OCI-LY1 (cell line): ENCODE measurements around the gene TMA16.

Source experiments
- H2AFZ ChIP-seq: fragments of 200-600 bp; sonication (generic), shearing (Covaris generic); 2 replicates; pipeline ENCODE4 v1.6.0; 2014; ENCODE audit warnings: antibody characterized with exemption, mild to moderate bottlenecking, low read length
- H3F3A ChIP-seq: fragments of 200-600 bp; sonication (generic), shearing (Covaris generic); 2 replicates; pipeline ENCODE4 v1.6.0; 2014; ENCODE audit warnings: mild to moderate bottlenecking, antibody characterized with exemption, low read length, moderate library complexity; ENCODE audit not compliant: insufficient read depth
- H3K27ac ChIP-seq: fragments of 200-600 bp; sonication (generic); 2 replicates; pipeline ENCODE4 v1.5.1; 2014; ENCODE audit warnings: low read length, mixed run types, mild to moderate bottlenecking, low read depth; ENCODE audit not compliant: poor library complexity, severe bottlenecking
- H3K27me3 ChIP-seq: fragments of 200-600 bp; sonication (generic); 2 replicates; pipeline ENCODE4 v1.6.0; 2014; ENCODE audit warnings: antibody characterized with exemption, mild to moderate bottlenecking, low read length, moderate library complexity; ENCODE audit not compliant: insufficient read depth
- H3K36me3 ChIP-seq: fragments of 200-600 bp; sonication (generic); 2 replicates; pipeline ENCODE4 v1.6.1; 2014; ENCODE audit warnings: mild to moderate bottlenecking, antibody characterized with exemption, low read length, moderate library complexity, mixed read lengths; ENCODE audit not compliant: insufficient read depth
- H3K4me1 ChIP-seq: fragments of 200-600 bp; sonication (generic); 2 replicates; pipeline ENCODE4 v1.5.1; 2014; ENCODE audit warnings: mild to moderate bottlenecking, low read length, moderate library complexity; ENCODE audit not compliant: insufficient read depth, severe bottlenecking
- H3K4me2 ChIP-seq: fragments of 200-600 bp; sonication (generic), shearing (Covaris generic); 2 replicates; pipeline ENCODE4 v1.6.1; 2014; ENCODE audit warnings: low read length
- H3K4me3 ChIP-seq: fragments of 200-600 bp; sonication (generic); 2 replicates; pipeline ENCODE4 v1.5.1; 2014; ENCODE audit warnings: low read length, low read depth, mild to moderate bottlenecking, mixed read lengths; ENCODE audit not compliant: poor library complexity, severe bottlenecking
- H3K79me2 ChIP-seq: fragments of 200-600 bp; shearing (Covaris generic); 2 replicates; pipeline ENCODE4 v1.6.1; 2016; ENCODE audit warnings: mixed run types, low read length, mixed read lengths; ENCODE audit not compliant: insufficient read depth
- H3K9ac ChIP-seq: fragments of 200-600 bp; sonication (generic), shearing (Covaris generic); 2 replicates; pipeline ENCODE4 v1.6.1; 2014; ENCODE audit warnings: mild to moderate bottlenecking, low read length, mixed read lengths
- H3K9me2 ChIP-seq: fragments of 200-600 bp; sonication (generic), shearing (Covaris generic); 2 replicates; pipeline ENCODE4 v1.6.1; 2014; ENCODE audit warnings: low read depth, mild to moderate bottlenecking, low read length, mixed read lengths
- H3K9me3 ChIP-seq: fragments of 200-600 bp; shearing (Covaris generic); 2 replicates; pipeline ENCODE4 v1.6.1; 2014; ENCODE audit warnings: low read length, mixed read lengths
- H4K20me1 ChIP-seq: fragments of 200-600 bp; sonication (generic), shearing (Covaris generic); 2 replicates; pipeline ENCODE4 v1.6.0; 2016; ENCODE audit warnings: mild to moderate bottlenecking, low read length; ENCODE audit not compliant: insufficient read depth
- CTCF ChIP-seq: fragments of 200-600 bp; sonication (generic), shearing (Covaris generic); IDR thresholded peaks from 2 replicates; pipeline ENCODE4 v1.5.1; 2017; ENCODE audit warnings: mild to moderate bottlenecking, antibody characterized with exemption, low read length, moderate library complexity, mixed read lengths
- EZH2 ChIP-seq: fragments of 200-600 bp; sonication (generic), shearing (Covaris generic); IDR thresholded peaks from 2 replicates; pipeline ENCODE4 v1.8.0; 2017; ENCODE audit warnings: borderline replicate concordance, mixed run types, mild to moderate bottlenecking, antibody characterized with exemption, low read length, moderate library complexity, mixed read lengths

TMA16 gene

GRCh38 chr4:163495900-163496299 lies 1.4 kb downstream of the TMA16 start:
- Histone ChIP-seq H3K4me3 (peak overlapping the region; percentile 90), H3K4me2 (peak overlapping the region; percentile 95), H3K9me2 (no peaks in the 10 kb centered on the region), H3K9ac (peak overlapping the region; percentile 94), H3K9me3 (no peaks in the 10 kb centered on the region; the same call in 1 of the 2 replicates), H3K27ac (peak overlapping the region; percentile 25), H3K79me2 (peaks cover 62% of the 10 kb centered on the region), H3K4me1 (peaks cover 20% of the 10 kb centered on the region), H2AFZ (no peak overlapping the region), H4K20me1 (no peaks in the 10 kb centered on the region), H3K27me3 (no peaks in the 10 kb centered on the region), H3K36me3 (peaks cover 32% of the 10 kb centered on the region), H3F3A (peaks cover 9% of the 10 kb centered on the region; the same call in 1 of the 2 replicates)
- no peak for TF ChIP-seq EZH2
- no peak for TF ChIP-seq CTCF

DNA sequence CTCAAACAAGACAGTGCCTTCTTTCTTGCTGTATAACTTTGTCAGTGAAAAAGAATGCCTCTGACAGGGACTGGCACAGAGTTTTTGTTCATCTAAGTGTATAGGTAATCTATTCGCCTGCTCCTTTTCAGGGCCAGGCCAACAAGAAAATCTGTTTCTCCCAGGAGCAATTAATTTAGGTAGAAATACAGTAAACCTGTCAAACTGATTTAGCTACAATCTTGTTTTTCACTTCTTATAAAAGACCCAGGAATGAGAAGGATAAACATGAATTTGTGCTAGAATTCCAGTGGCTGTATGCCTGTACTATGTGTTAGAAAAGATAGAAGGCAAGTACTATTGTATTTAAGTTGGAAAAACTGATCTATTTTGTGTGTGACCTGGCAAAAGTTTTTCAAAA lies 6.1 kb downstream of the TMA16 start:
- Histone ChIP-seq H3K4me3 (no peak overlapping the region), H3K79me2 (peaks cover 98% of the 10 kb centered on the region), H3K27ac (no peak overlapping the region), H3K9me3 (no peaks in the 10 kb centered on the region; the same call in 1 of the 2 replicates), H3K4me2 (no peak overlapping the region), H4K20me1 (0 out of 2 replicates have a peak, but pooled peaks cover 4% of the 10 kb centered on the region), H3K4me1 (peaks cover 10% of the 10 kb centered on the region), H3K9me2 (no peaks in the 10 kb centered on the region), H3K27me3 (no peaks in the 10 kb centered on the region), H3K36me3 (peaks cover 53% of the 10 kb centered on the region), H3F3A (no peaks in the 10 kb centered on the region), H3K9ac (no peak overlapping the region), H2AFZ (no peak overlapping the region)
- TF ChIP-seq CTCF (no peak), EZH2 (no peak)

- no peak overlapping the region for H2AFZ ChIP-seq
- H3K36me3 ChIP-seq = peaks cover 72% of the 10 kb centered on the region
- no peaks in the 10 kb centered on the region for H3F3A ChIP-seq
- H3K4me1 ChIP-seq = no peaks in the 10 kb centered on the region
- H3K27ac ChIP-seq = no peak overlapping the region
- no peaks in the 10 kb centered on the region for H3K27me3 ChIP-seq
- 0 out of 2 replicates have a peak, but pooled peaks cover 4% of the 10 kb centered on the region for H4K20me1 ChIP-seq
- no peaks in the 10 kb centered on the region for H3K9me2 ChIP-seq
- no peak overlapping the region for H3K4me3 ChIP-seq
- TF ChIP-seq CTCF = no peak
- TF ChIP-seq EZH2 = no peak
- no peak overlapping the region for H3K4me2 ChIP-seq
- no peak overlapping the region for H3K9ac ChIP-seq
- no peaks in the 10 kb centered on the region; the same call in 1 of the 2 replicates for H3K9me3 ChIP-seq
- H3K79me2 ChIP-seq = peaks cover 88% of the 10 kb centered on the region
These were observed 10.9 kb downstream of the TMA16 start for GRCh38 chr4:163505374-163505773.
